Thymus (tissue), 11 donors: ENCODE results near the gene HNRNPUL2. TPM values are rescaled to one million over a fixed set of nuclear protein-coding genes. Genes with fewer than 3 reads are reported as not detected.
A peak's percentile ranks its signal among the peaks of the same experiment; 100 is the strongest.
"Not testable (repeated sequence)": the region's sequence is repeated elsewhere in the genome, so short reads cannot be mapped to it uniquely, and the experiment has no call there.

Experiments
- DNase-seq, 9 donors: peaks; one replicate each; pipeline ENCODE4 v3.0.0-alpha.2; 2013; ENCODE audit warnings: low spot score in 9 of 9, low read depth in 6 of 9, missing footprints in 1 of 9
- H3K27ac ChIP-seq, 2 donors: one replicate each; pipeline ENCODE4 v1.5.1; 2013; ENCODE audit warnings: control low read depth in 1 of 2, low read depth in 1 of 2, low read length in 1 of 2, mild to moderate bottlenecking in 1 of 2, moderate library complexity in 1 of 2
- H3K27me3 ChIP-seq, 2 donors: one replicate each; pipeline ENCODE4 v1.5.1; 2013; ENCODE audit warnings: low read length in 1 of 2; ENCODE audit not compliant: control insufficient read depth in 2 of 2, insufficient read depth in 1 of 2
- H3K36me3 ChIP-seq, 2 donors: one replicate each; pipeline ENCODE4 v1.5.1; 2013; ENCODE audit warnings: low read length in 1 of 2, mild to moderate bottlenecking in 1 of 2, moderate library complexity in 1 of 2; ENCODE audit not compliant: control insufficient read depth in 2 of 2, insufficient read depth in 2 of 2
- H3K4me1 ChIP-seq, 2 donors: one replicate each; pipeline ENCODE4 v1.5.1; 2013; ENCODE audit warnings: low read length in 2 of 2; ENCODE audit not compliant: control insufficient read depth in 2 of 2, insufficient read depth in 2 of 2
- H3K4me3 ChIP-seq, 2 donors: one replicate each; pipeline ENCODE4 v1.5.1; 2013; ENCODE audit warnings: low read length in 2 of 2, control low read depth in 1 of 2, mild to moderate bottlenecking in 1 of 2
- H3K9me3 ChIP-seq, 2 donors: one replicate each; pipeline ENCODE4 v1.5.1; 2013; ENCODE audit warnings: low read length in 1 of 2, mild to moderate bottlenecking in 1 of 2; ENCODE audit not compliant: control insufficient read depth in 2 of 2, insufficient read depth in 1 of 2
- WGBS: extraction: QIAGEN DNeasy Blood & Tissue Kit; methylation state at CpG from one replicate; pipeline ENCODE4 v1.1.7; 2013; 5-methylcytosine and 5-hydroxymethylcytosine counted together
- polyA plus RNA-seq: library from polyadenylated mRNA; stranded (reverse); fragments of 200-250 nt; gene quantifications from one replicate; pipeline ENCODE4 v1.2.3, GENCODE V29; 2013
- total RNA-seq: library from RNA; stranded (reverse); fragments of 120-200 nt; gene quantifications from one replicate; pipeline ENCODE4 v1.2.4, GENCODE V29; 2013
- donor health status: healthy.

The HNRNPUL2 gene
- total and polyA plus RNA-seq, 2 donors = 7.7 to 44.7 TPM

DNA sequence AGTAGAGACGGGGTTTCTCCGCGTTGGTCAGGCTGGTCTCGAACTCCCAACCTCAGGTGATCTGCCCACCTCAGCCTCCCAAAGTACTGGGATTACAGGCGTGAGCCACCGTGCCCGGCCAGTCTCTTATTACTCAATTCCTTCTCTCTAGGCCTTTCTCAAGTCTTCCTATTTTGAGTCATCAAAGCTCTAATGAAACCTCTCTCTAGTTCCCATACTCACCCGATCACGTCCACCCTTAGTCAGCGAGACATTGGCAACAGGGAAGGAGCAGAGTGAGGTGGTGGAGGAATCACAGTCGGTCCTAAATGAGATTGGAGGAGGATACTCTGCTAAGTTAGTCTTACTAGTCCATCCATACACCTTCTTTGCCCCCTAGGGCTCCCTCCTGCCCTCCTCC lies 25.0 kb downstream of the HNRNPUL2 start:
- H3K4me3 ChIP-seq = no peak overlapping the region
- H3K27me3 ChIP-seq = no peaks in the 10 kb centered on the region
- no peak for DNase-seq
- H3K4me1 ChIP-seq = peaks cover 7 to 20% of the 10 kb centered on the region in 2 donors
- H3K36me3 ChIP-seq = peaks cover 9 to 12% of the 10 kb centered on the region in 2 donors
- 94% methylated on average over 11 of the region's 11 CpGs for WGBS
- no peaks in the 10 kb centered on the region for H3K9me3 ChIP-seq
- no peak overlapping the region for H3K27ac ChIP-seq

DNA sequence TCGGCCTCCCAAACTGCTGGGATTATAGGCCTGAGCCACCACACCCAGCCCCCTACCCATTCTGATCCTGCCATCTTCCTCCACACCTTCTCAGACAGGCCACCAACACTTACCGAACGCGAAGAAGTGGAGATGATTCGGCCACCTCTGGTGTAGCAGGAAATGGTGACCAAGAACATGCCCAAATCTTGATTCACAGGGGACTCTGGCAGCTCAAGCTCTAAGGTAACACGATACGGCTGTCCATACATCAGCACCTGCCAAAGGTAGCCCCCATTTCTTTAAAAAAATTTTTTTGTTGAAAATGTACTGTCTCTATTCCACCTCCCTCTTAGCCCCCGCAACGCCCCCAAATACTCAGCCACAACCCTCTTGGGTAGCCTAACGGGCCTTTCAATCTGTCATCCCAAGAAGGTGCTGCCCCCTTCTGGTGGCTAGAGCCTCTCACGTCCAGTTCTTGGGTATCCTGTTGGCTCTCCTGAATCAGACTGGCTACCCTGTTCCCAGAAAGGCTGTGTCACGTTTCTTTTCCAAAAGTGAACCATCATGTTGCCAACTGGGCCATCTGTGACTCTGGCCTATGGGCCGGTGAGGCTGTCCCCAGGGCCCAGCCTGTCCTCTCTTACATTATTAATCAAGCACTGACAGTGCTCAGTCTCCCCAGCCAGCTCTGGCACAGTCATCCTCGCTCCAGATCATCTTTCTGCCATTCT lies 32.6 kb downstream of the HNRNPUL2 start:
- peaks cover 38 to 43% of the 10 kb centered on the region in 2 donors for H3K36me3 ChIP-seq
- peak in 7 of 9 donors; percentile 41 to 85 (median 73) for DNase-seq
- H3K9me3 ChIP-seq = no peaks in the 10 kb centered on the region
- H3K4me3 ChIP-seq = no peak overlapping the region
- 71% methylated on average over 14 of the region's 14 CpGs for WGBS
- H3K4me1 ChIP-seq = no peaks in the 10 kb centered on the region
- peaks cover 0 to 2% of the 10 kb centered on the region in 2 donors for H3K27me3 ChIP-seq
- H3K27ac ChIP-seq = no peak overlapping the region

GRCh38 chr11:62693624-62694023 lies 33.6 kb downstream of the HNRNPUL2 start:
- 75% methylated on average over 4 of the region's 4 CpGs for WGBS

GRCh38 chr11:62689421-62690183 lies 37.7 kb downstream of the HNRNPUL2 start, which contains the start of gene LRRN4CL:
LRRN4CL (minus strand) TSS chr11:62689530; CDS start chr11:62688508, 1,022 bp downstream.
- H3K27me3 ChIP-seq = peaks cover 18 to 34% of the 10 kb centered on the region in 2 donors
- H3K36me3 ChIP-seq = peaks cover 40 to 44% of the 10 kb centered on the region in 2 donors
- H3K4me1 ChIP-seq = peaks cover 0 to 4% of the 10 kb centered on the region in 2 donors
- H3K4me3 ChIP-seq = no peak within 1 kb of the TSS
- no peak for DNase-seq
- no peaks in the 10 kb centered on the region for H3K9me3 ChIP-seq
- WGBS = 95% methylated on average over 11 of the region's 11 CpGs
- H3K27ac ChIP-seq = no peak within 1 kb of the TSS

More at GRCh38 chr11:62693624-62694023, 33.6 kb downstream of the HNRNPUL2 start:
- not testable (repeated sequence) for H3K27ac ChIP-seq, DNase-seq, H3K4me1 ChIP-seq, H3K9me3 ChIP-seq, H3K4me3 ChIP-seq
- Histone ChIP-seq H3K27me3 (peaks cover 3 to 12% of the 10 kb centered on the region in 2 donors), H3K36me3 (peaks cover 40 to 44% of the 10 kb centered on the region in 2 donors)

- Histone ChIP-seq H3K36me3 (peaks cover 39% of the 10 kb centered on the region in 2 donors), H3K4me1 (peaks cover 0 to 4% of the 10 kb centered on the region in 2 donors), H3K4me3 (no peak overlapping the region), H3K9me3 (no peaks in the 10 kb centered on the region), H3K27ac (no peak overlapping the region), H3K27me3 (peaks cover 18 to 34% of the 10 kb centered on the region in 2 donors)
- DNase-seq = no peak
- WGBS = 90% methylated on average over 1 of the region's 1 CpG
Measured at GRCh38 chr11:62688491-62688890, 38.8 kb downstream of the HNRNPUL2 start.

DNA sequence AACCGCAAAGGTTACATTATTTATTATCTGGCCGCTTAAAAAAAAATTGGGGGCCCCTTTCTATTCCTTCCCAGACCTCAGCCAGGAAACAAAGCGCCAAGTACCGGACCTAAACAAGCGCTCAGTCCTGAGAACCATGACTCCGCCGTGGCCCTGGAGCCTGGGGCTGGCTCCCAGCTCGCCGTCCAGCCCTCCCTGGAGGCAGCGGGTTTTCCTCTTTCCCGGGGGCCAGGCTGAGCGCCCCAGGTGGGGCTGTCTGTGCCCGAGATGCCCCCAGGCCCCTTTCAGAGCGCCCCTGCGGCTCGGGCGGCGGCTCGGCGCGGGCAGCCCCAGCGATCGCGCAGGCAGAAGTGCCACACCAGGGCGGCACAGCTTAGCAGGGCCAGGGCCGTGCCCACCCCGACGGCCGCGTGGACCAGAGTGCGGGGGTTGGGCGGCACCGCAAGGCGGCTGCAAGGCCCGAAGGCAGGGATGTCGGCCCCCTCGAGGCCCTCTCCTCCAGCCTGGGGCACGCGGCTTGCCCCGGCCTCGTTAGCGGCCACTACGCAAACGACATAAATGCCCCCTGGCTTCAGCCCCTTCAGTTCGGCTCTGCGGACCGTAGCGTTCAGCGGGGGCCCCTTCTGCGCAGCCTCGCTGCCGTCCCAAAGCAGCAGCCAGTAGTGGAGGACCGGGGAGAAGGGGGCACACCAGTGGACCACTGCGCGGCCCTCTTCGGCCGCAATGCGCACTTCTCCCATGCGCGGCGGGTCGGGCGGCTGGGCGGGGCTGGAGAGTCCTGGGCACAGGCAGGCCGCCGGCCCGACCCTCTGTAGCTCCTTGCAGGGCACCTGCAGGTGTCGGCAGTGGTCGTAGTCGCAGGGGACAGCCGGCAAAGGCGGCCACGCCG lies 39.5 kb downstream of the HNRNPUL2 start:
- DNase-seq = no peak
- Histone ChIP-seq H3K36me3 (peaks cover 31% of the 10 kb centered on the region in 2 donors), H3K4me3 (no peak overlapping the region), H3K9me3 (no peaks in the 10 kb centered on the region), H3K27me3 (peaks cover 18 to 34% of the 10 kb centered on the region in 2 donors), H3K27ac (no peak overlapping the region), H3K4me1 (peaks cover 0 to 4% of the 10 kb centered on the region in 2 donors)
- 38% methylated on average over 74 of the region's 74 CpGs for WGBS

GRCh38 chr11:62682518-62682917 lies 44.7 kb downstream of the HNRNPUL2 start:
- WGBS = 97% methylated on average over 7 of the region's 7 CpGs
- H3K27me3 ChIP-seq = peaks cover 5 to 12% of the 10 kb centered on the region in 2 donors
- peaks cover 2 to 4% of the 10 kb centered on the region in 2 donors for H3K36me3 ChIP-seq
- H3K9me3 ChIP-seq = no peaks in the 10 kb centered on the region
- H3K27ac ChIP-seq = no peak overlapping the region
- DNase-seq = no peak
- H3K4me1 ChIP-seq = peaks cover 7 to 21% of the 10 kb centered on the region in 2 donors
- H3K4me3 ChIP-seq = no peak overlapping the region

- Histone ChIP-seq H3K27ac (no peak overlapping the region), H3K27me3 (no peaks in the 10 kb centered on the region), H3K9me3 (no peaks in the 10 kb centered on the region), H3K4me1 (peaks cover 7 to 24% of the 10 kb centered on the region in 2 donors), H3K36me3 (peaks cover 17 to 19% of the 10 kb centered on the region in 2 donors), H3K4me3 (no peak overlapping the region)
- WGBS = 79% methylated on average over 4 of the region's 4 CpGs
- peak in 6 of 9 donors; percentile 36 to 81 (median 54) for DNase-seq
Measured at GRCh38 chr11:62680825-62681240, 46.4 kb downstream of the HNRNPUL2 start.
